Right lobe of liver (tissue), 6 donors: Measurements from ENCODE around the gene APOM. TPM values are rescaled to one million over a fixed set of nuclear protein-coding genes. Genes with fewer than 3 reads are reported as not detected.

Experiments used
- ATAC-seq, 4 donors: fragments of 200-7000 bp; cut with Tn5 transposase; one replicate each; pipeline ENCODE4 v1.9.1; 2020; ENCODE audit warnings: mild to moderate bottlenecking in 4 of 4, moderate library complexity in 4 of 4
- DNase-seq, 3 donors: peaks; one replicate each; pipeline ENCODE4 v3.0.0-alpha.2; 2020
- H3K27ac ChIP-seq, 3 donors: fragments of 200-600 bp; one replicate each; pipeline ENCODE4 v1.8.0; 2022
- H3K27me3 ChIP-seq, 2 donors: fragments of 200-600 bp; one replicate each; pipeline ENCODE4 v1.8.0; 2022
- H3K36me3 ChIP-seq, 4 donors: fragments of 200-600 bp; sonication (generic) in 1 of 4; one replicate each; pipeline versions ENCODE4 v1.5.1 to v1.8.0; 2017 to 2022; ENCODE audit warnings: control low read depth in 1 of 4
- H3K4me1 ChIP-seq, 4 donors: fragments of 200-600 bp; sonication (generic) in 1 of 4; one replicate each; pipeline versions ENCODE4 v1.5.1 to v1.8.0; 2017 to 2022; ENCODE audit warnings: control low read depth in 1 of 4
- H3K4me3 ChIP-seq, 3 donors: fragments of 200-600 bp; one replicate each; pipeline ENCODE4 v1.8.0; 2022
- H3K9me3 ChIP-seq, 4 donors: fragments of 200-600 bp; sonication (generic) in 1 of 4; one replicate each; pipeline versions ENCODE4 v1.5.1 to v1.8.0; 2017 to 2022; ENCODE audit warnings: control low read depth in 1 of 4
- CTCF ChIP-seq, 4 donors: fragments of 200-600 bp in 3 of 4; fragments of 450-650 bp in 1 of 4; IDR thresholded peaks; one replicate each; pipeline versions ENCODE4 v1.5.1 to v1.8.0; 2016 to 2022; ENCODE audit warnings: antibody characterized with exemption in 4 of 4, mild to moderate bottlenecking in 2 of 4
- POLR2A ChIP-seq: fragments of 450-650 bp; IDR thresholded peaks from one replicate; pipeline ENCODE4 v1.6.1; 2017; ENCODE audit warnings: antibody characterized with exemption, mild to moderate bottlenecking
- WGBS: methylation state at CpG from one replicate; pipeline ENCODE4 v1.1.6; 2018; ENCODE audit warnings: low coverage, low lambda C conversion rate; ENCODE audit not compliant: insufficient coverage; ENCODE audit errors: missing lambda C conversion rate; 5-methylcytosine and 5-hydroxymethylcytosine counted together
- intact Hi-C, 2 donors: fragments of 100-400 bp; cut with DNase I; formaldehyde crosslinking; loops; one replicate each; pipeline versions ENCODE4 v1.11.2 to v1.14.1; 2022
- total RNA-seq, 6 experiments: library from RNA; depleted of rRNA in 2 of 6; stranded (reverse); fragments of >200 nt in 2 of 6; fragmentation: NEBNext Ultra II Directional in 3 of 6; extraction: Animal tissue kit (Norgen Biotek cat#: 25700) in 3 of 6; gene quantifications; one replicate each; pipeline versions ENCODE4 v1.1.0 to v1.2.4, GENCODE V29; 2016 to 2023
- donor health status: DM: no; HTN: yes; CAD: no.
- donor health status: DM: no; HTN: no; CAD: no.
- donor health status: DM: no; HTN: no; CAD: no.
- donor health status: DM: no; HTN: yes; CAD: no.
- donor health status: DM: no; HTN: yes; CAD: no.

The APOM gene
- total RNA-seq, 6 experiments from 2014 or later: 100 to 182 (median 116) TPM

- no peaks in the 10 kb centered on the region for H3K27me3 ChIP-seq
- no peaks in the 10 kb centered on the region for H3K36me3 ChIP-seq
- peaks cover 0 to 16% (median 0%) of the 10 kb centered on the region in 4 donors for H3K4me1 ChIP-seq
- peak overlapping the region; percentile 41 to 56 (median 53) for H3K4me3 ChIP-seq
- H3K27ac ChIP-seq: peak overlapping the region; percentile 26 to 64 (median 44)
- intact Hi-C loops: loop anchor here (10.0 kb wide), 1 partner anchor 84 kb away; the partner anchor contains the start of gene SAPCD1 (in 2 of the 2)
- ATAC-seq (peak; percentile 51 to 61 (median 56)), DNase-seq (peak in 2 of 3 donors; percentile 57 to 66)
- 7% methylated on average over 12 of the region's 40 CpGs for WGBS
- TF ChIP-seq CTCF (IDR thresholded peaks at IDR 0.05) (peak in 1 of 4 donors; percentile 14), POLR2A (no peak)
- no peaks in the 10 kb centered on the region for H3K9me3 ChIP-seq
Measured at GRCh38 chr6:31681135-31681671, 25.5 kb downstream of the APOM start.

- WGBS: 82% methylated on average over 6 of the region's 13 CpGs
- no peak for TF ChIP-seq CTCF (IDR thresholded peaks at IDR 0.05)
- TF ChIP-seq POLR2A: no peak
- Histone ChIP-seq H3K27me3 (no peaks in the 10 kb centered on the region), H3K9me3 (no peaks in the 10 kb centered on the region), H3K4me1 (peaks cover 0 to 16% (median 0%) of the 10 kb centered on the region in 4 donors), H3K27ac (peak overlapping the region in 1 of 3 donors; percentile 60), H3K36me3 (peaks cover 0 to 22% (median 7%) of the 10 kb centered on the region in 4 donors), H3K4me3 (no peak overlapping the region)
- DNase-seq (no peak), ATAC-seq (no peak)
- intact Hi-C loops: loop anchor here (10.0 kb wide), 1 partner anchor 81 kb away; the partner anchor contains the start of gene SAPCD1 (in 2 of the 2)
Measured at GRCh38 chr6:31683591-31683990, 27.9 kb downstream of the APOM start.

- no peaks in the 10 kb centered on the region for H3K9me3 ChIP-seq
- intact Hi-C loops: loop anchor here (10.0 kb wide), 1 partner anchor 78 kb away; the partner anchor contains the start of gene SAPCD1 (in 2 of the 2)
- ATAC-seq: no peak
- H3K27ac ChIP-seq: no peak overlapping the region
- TF ChIP-seq CTCF (IDR thresholded peaks at IDR 0.05) (no peak), POLR2A (no peak)
- no peak overlapping the region for H3K4me3 ChIP-seq
- H3K27me3 ChIP-seq: no peaks in the 10 kb centered on the region
- DNase-seq: no peak
- 78% methylated on average over 4 of the region's 5 CpGs for WGBS
- H3K4me1 ChIP-seq: peaks cover 0 to 6% (median 0%) of the 10 kb centered on the region in 4 donors
- H3K36me3 ChIP-seq: peaks cover 0 to 43% (median 19%) of the 10 kb centered on the region in 4 donors
Measured at GRCh38 chr6:31686483-31686882, 30.8 kb downstream of the APOM start.

GRCh38 chr6:31687321-31687720 lies 31.6 kb downstream of the APOM start:
- no peak for DNase-seq
- no peak for ATAC-seq
- Histone ChIP-seq H3K4me3 (no peak overlapping the region), H3K27me3 (no peaks in the 10 kb centered on the region), H3K4me1 (peaks cover 0 to 5% (median 0%) of the 10 kb centered on the region in 4 donors), H3K27ac (no peak overlapping the region), H3K9me3 (no peaks in the 10 kb centered on the region), H3K36me3 (peaks cover 0 to 52% (median 21%) of the 10 kb centered on the region in 4 donors)
- TF ChIP-seq CTCF (IDR thresholded peaks at IDR 0.05): no peak
- TF ChIP-seq POLR2A: no peak
- intact Hi-C loops: loop anchor here (10.0 kb wide), 1 partner anchor 77 kb away; the partner anchor contains the start of gene SAPCD1 (in 2 of the 2)
- 74% methylated on average over 5 of the region's 8 CpGs for WGBS
